GM12878 (cell line): ENCODE results near the gene NME8. TPM values are rescaled to one million over a fixed set of nuclear protein-coding genes. Genes with fewer than 3 reads are reported as not detected.

Experiments used
- ATAC-seq: fragments of 200-7000 bp; cut with Tn5 transposase; 3 replicates; pipeline ENCODE4 v1.9.1; 2020; ENCODE audit warnings: mild to moderate bottlenecking, moderate library complexity
- BruUV-seq: library from RNA; stranded (reverse); fragments of 400-500 nt; replicated peaks from 2 replicates; lab custom pipeline; 2021; lab: Mats Ljungman, UMichigan
- CTCF ChIA-PET: fragments of 300-600 bp; sonication (Branson Sonifier 250); formaldehyde crosslinking; extraction: SDS; loops from one replicate; lab custom pipeline; 2021; ENCODE audit warnings: inconsistent platforms; lab: Yijun Ruan, JAX
- POLR2A ChIA-PET: fragments of 350-600 bp; formaldehyde crosslinking; extraction: SDS; loops from one replicate; lab custom pipeline; 2021; ENCODE audit warnings: inconsistent platforms; lab: Charles Lee
- RAD21 ChIA-PET: fragments of 300-600 bp; sonication (Branson Sonifier 250); formaldehyde crosslinking; loops from one replicate; lab custom pipeline; 2023; ENCODE audit warnings: antibody characterized with exemption; ENCODE audit not compliant: unreplicated experiment; lab: Charles Lee
- SMC1A ChIA-PET: fragments of 300-600 bp; sonication (Branson Sonifier 250); formaldehyde crosslinking; loops from one replicate; lab custom pipeline; 2023; ENCODE audit not compliant: unreplicated experiment, uncharacterized antibody; lab: Charles Lee
- DNase-seq: peaks from one replicate; pipeline ENCODE4 v3.0.0-alpha.2; 2011; ENCODE audit warnings: low read depth, low spot score
- FAIRE-seq: peaks from 3 replicates; lab custom pipeline; 2011; peaks lifted over from hg19 to GRCh38; lab: Jason Lieb, UNC
- H2AFZ ChIP-seq: 2 replicates; pipeline ENCODE4 v1.6.0; 2011; ENCODE audit warnings: low read depth, low read length, control low read depth; ENCODE audit not compliant: control insufficient read depth
- H3K27ac ChIP-seq: 2 replicates; pipeline ENCODE4 v1.5.1; 2011; ENCODE audit warnings: control low read depth; ENCODE audit not compliant: control insufficient read depth, insufficient read depth
- H3K27me3 ChIP-seq, 2 experiments: replicated peaks in 1 of 2; 2 replicates each; pipeline versions ENCODE4 v1.6.0 to v1.6.1; 2011; ENCODE audit warnings: low read length in 1 of 2; ENCODE audit not compliant: control insufficient read depth in 2 of 2, insufficient read depth in 2 of 2
- H3K36me3 ChIP-seq, 2 experiments: 2 replicates each; pipeline ENCODE4 v1.5.1; 2011; ENCODE audit warnings: low read length in 1 of 2; ENCODE audit not compliant: control insufficient read depth in 2 of 2, insufficient read depth in 2 of 2
- H3K4me1 ChIP-seq: 2 replicates; pipeline ENCODE4 v1.6.1; 2011; ENCODE audit warnings: mild to moderate bottlenecking, low read length, moderate library complexity, mixed read lengths; ENCODE audit not compliant: control insufficient read depth, insufficient read depth
- H3K4me2 ChIP-seq: 2 replicates; pipeline ENCODE4 v1.6.0; 2011; ENCODE audit warnings: control low read depth; ENCODE audit not compliant: control insufficient read depth, insufficient read depth
- H3K4me3 ChIP-seq: fragments of 200-600 bp; sonication (generic); 2 replicates; pipeline ENCODE4 v1.5.1; 2016
- H3K79me2 ChIP-seq: 2 replicates; pipeline ENCODE4 v1.6.0; 2011; ENCODE audit warnings: low read length; ENCODE audit not compliant: control insufficient read depth, insufficient read depth
- H3K9ac ChIP-seq: 2 replicates; pipeline ENCODE4 v1.8.0; 2011; ENCODE audit warnings: low read length, control low read depth, mixed read lengths; ENCODE audit not compliant: control insufficient read depth, insufficient read depth
- H3K9me3 ChIP-seq: replicated peaks from 3 replicates; pipeline ENCODE4 v1.5.1; 2011; ENCODE audit warnings: mild to moderate bottlenecking, low read length; ENCODE audit not compliant: control insufficient read depth, insufficient read depth
- H4K20me1 ChIP-seq: 2 replicates; pipeline ENCODE4 v1.6.0; 2011; ENCODE audit not compliant: control insufficient read depth, insufficient read depth
- BCL11A ChIP-seq: IDR thresholded peaks from 2 replicates; pipeline ENCODE4 v1.6.1; 2011; ENCODE audit warnings: low read depth, low read length
- BHLHE40 ChIP-seq, 2 experiments: fragments of 450-650 bp in 1 of 2; IDR thresholded peaks; 2 replicates each; pipeline ENCODE4 v1.6.1; 2011 to 2017; ENCODE audit warnings: low read depth in 2 of 2, borderline replicate concordance in 1 of 2, improper control_type of control experiment in 1 of 2, low read length in 1 of 2, mild to moderate bottlenecking in 1 of 2
- EGR1 ChIP-seq, 2 experiments: IDR thresholded peaks; 1 replicate in 1 of 2; 2 replicates in 1 of 2; pipeline ENCODE4 v1.6.1; 2011 to 2012; ENCODE audit warnings: low read depth in 2 of 2, low read length in 2 of 2, borderline replicate concordance in 1 of 2, mild to moderate bottlenecking in 1 of 2, moderate library complexity in 1 of 2
- MXI1 ChIP-seq: fragments of 150-350 bp; IDR thresholded peaks from 2 replicates; pipeline ENCODE4 v1.6.1; 2011; ENCODE audit warnings: low read depth, mild to moderate bottlenecking, inconsistent platforms, low read length, improper control_type of control experiment
- NR2C1 ChIP-seq: fragments of 450-650 bp; IDR thresholded peaks from 2 replicates; pipeline ENCODE4 v1.6.1; 2017; ENCODE audit warnings: antibody characterized with exemption, mild to moderate bottlenecking, moderate library complexity
- SMAD5 ChIP-seq: IDR thresholded peaks from 2 replicates; pipeline ENCODE4 v1.6.1; 2016; ENCODE audit warnings: antibody characterized with exemption, low read depth
- SPI1 ChIP-seq: IDR thresholded peaks from 2 replicates; pipeline ENCODE4 v1.6.1; 2011; ENCODE audit warnings: low read depth, mild to moderate bottlenecking, low read length, moderate library complexity, borderline replicate concordance; ENCODE audit not compliant: insufficient read depth
- YBX1 ChIP-seq: fragments of 450-650 bp; IDR thresholded peaks from 2 replicates; pipeline ENCODE4 v1.6.1; 2016; ENCODE audit warnings: antibody characterized with exemption
- WGBS: methylation state at CpG from one replicate; pipeline ENCODE4 v1.1.6; 2016; ENCODE audit warnings: low lambda C conversion rate; ENCODE audit not compliant: insufficient replicate concordance, insufficient coverage; ENCODE audit errors: missing lambda C conversion rate; 5-methylcytosine and 5-hydroxymethylcytosine counted together
- in situ Hi-C: fragments of 300-500 bp; cut with MboI; formaldehyde crosslinking; loops from 9 replicates; pipeline ENCODE4 v1.14.3; 2018; ENCODE audit warnings: mixed read lengths
- intact Hi-C: fragments of 100-400 bp; cut with micrococcal nuclease; formaldehyde crosslinking; loops from one replicate; pipeline ENCODE4 v1.14.2; 2022; ENCODE audit not compliant: unreplicated experiment
- polyA plus RNA-seq, 11 experiments: library from polyadenylated mRNA; depleted of rRNA in 4 of 11; unstranded in 6 of 11; stranded (reverse) in 5 of 11; fragments of >200 nt; fragmentation: Nextera tagmentation in 4 of 11; fragmentation: Illumina TruSeq in 1 of 11; extraction: Ambion mirVana in 4 of 11; extraction: Trizol in 1 of 11; gene quantifications; 1 replicate in 1 of 11; 2 replicates in 10 of 11; pipeline versions ENCODE4 v1.2.1 to v1.2.3, GENCODE V29; 2011 to 2016; ENCODE audit warnings: inconsistent platforms in 2 of 11, missing spikeins in 2 of 11, low read depth in 1 of 11
- total RNA-seq, 4 experiments: library from RNA; depleted of rRNA in 3 of 4; stranded (reverse); fragments of >200 nt in 3 of 4; fragmentation: Illumina TruSeq in 1 of 4; extraction: Trizol in 1 of 4; gene quantifications; 2 replicates each; pipeline versions ENCODE4 v1.2.1 to v1.2.3, GENCODE V29; 2013 to 2021
- TF ChIP-seq, protein P1 (sequence below): fragments of 450-650 bp; conservative IDR thresholded peaks from 2 replicates; pipeline ENCODE4 v1.6.1; 2017; ENCODE audit warnings: mild to moderate bottlenecking, moderate library complexity
- TF ChIP-seq, protein P2 (sequence below): fragments of 450-650 bp; IDR thresholded peaks from 2 replicates; pipeline ENCODE4 v1.6.1; 2018; ENCODE audit warnings: borderline replicate concordance, mild to moderate bottlenecking; ENCODE audit not compliant: partially characterized antibody
- TF ChIP-seq, protein P3 (sequence below): IDR thresholded peaks from 2 replicates; pipeline ENCODE4 v1.6.1; 2012; ENCODE audit warnings: low read depth, low read length, improper control_type of control experiment
- TF ChIP-seq, protein P4 (sequence below): IDR thresholded peaks from 2 replicates; pipeline ENCODE4 v1.6.1; 2012; ENCODE audit warnings: low read length, inconsistent platforms
- TF ChIP-seq, protein P5 (sequence below): IDR thresholded peaks from 2 replicates; pipeline ENCODE4 v1.6.1; 2011; ENCODE audit warnings: low read depth, mild to moderate bottlenecking, low read length, moderate library complexity, borderline replicate concordance; ENCODE audit errors: extremely low read depth

NME8 gene
- total and polyA plus RNA-seq, 10 of the 15 experiments (the other 5 are each of a cell fraction or from before 2014, with no cell fraction given), result 0.03 to 3.5 (median 0.52) TPM; not detected in 2

DNA sequence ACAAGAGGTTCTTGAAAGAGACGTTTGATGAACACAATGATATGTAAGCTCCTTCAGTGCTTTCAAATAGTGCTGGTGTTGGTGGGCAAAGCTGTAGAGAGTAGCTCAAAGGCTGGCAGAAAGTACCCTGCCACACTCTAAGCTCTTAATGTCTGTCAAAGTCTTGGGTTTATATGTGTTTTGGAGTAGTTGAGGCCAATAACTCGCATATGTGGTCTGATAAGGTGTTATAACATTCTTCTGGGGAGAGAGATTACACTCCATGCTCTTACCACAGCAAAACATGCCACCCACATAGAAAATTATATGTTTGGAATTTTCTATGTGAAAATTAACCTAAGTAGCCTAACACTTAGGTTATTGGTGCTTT is 30.8 kb upstream of the NME8 start:
- H3K4me3 ChIP-seq, result no peak overlapping the region
- no peak overlapping the region for H3K27ac ChIP-seq
- H3K9me3 ChIP-seq, result peaks cover 4% of the 10 kb centered on the region
- in situ Hi-C loops (no loop called here), intact Hi-C loops (loop anchor here (2.0 kb wide), 1 partner anchor 31 kb away; no protein-coding TSS in a partner anchor)
- H3K4me1 ChIP-seq, result peaks cover 36% of the 10 kb centered on the region
- ChIA-PET POLR2A (interaction anchor here (0.9 to 3.6 kb wide), 7 partner anchors 8 to 477 kb away, joined by 3 to 54 read pairs (median 4); no protein-coding TSS in a partner anchor), SMC1A (interaction anchor here (0.7 to 12.7 kb wide), 14 partner anchors 8 to 308 kb away, joined by 3 to 193 read pairs (median 12); partner anchors contain the start of gene GPR141), CTCF (interaction anchor here (0.6 to 4.3 kb wide), 12 partner anchors 9 to 416 kb away, joined by 3 to 71 read pairs (median 8); no protein-coding TSS in a partner anchor), RAD21 (interaction anchor here (1.0 to 5.5 kb wide), 11 partner anchors 8 to 100 kb away, joined by 3 to 78 read pairs (median 15); partner anchors contain the start of gene SFRP4)
- no peaks in the 10 kb centered on the region for H3K27me3 ChIP-seq
- ATAC-seq (no peak), FAIRE-seq (no peak), DNase-seq (no peak)
- BruUV-seq, result no TSS peak
- no peaks in the 10 kb centered on the region for H4K20me1 ChIP-seq
- H3K36me3 ChIP-seq, result no peaks in the 10 kb centered on the region
- no peak overlapping the region for H2AFZ ChIP-seq
- no peak overlapping the region for H3K9ac ChIP-seq
- H3K79me2 ChIP-seq, result peaks cover 2% of the 10 kb centered on the region; the same call in 1 of the 2 replicates
- H3K4me2 ChIP-seq, result no peak overlapping the region
- WGBS, result 97% methylated on average over 2 of the region's 2 CpGs
- TF ChIP-seq, protein P1, sequence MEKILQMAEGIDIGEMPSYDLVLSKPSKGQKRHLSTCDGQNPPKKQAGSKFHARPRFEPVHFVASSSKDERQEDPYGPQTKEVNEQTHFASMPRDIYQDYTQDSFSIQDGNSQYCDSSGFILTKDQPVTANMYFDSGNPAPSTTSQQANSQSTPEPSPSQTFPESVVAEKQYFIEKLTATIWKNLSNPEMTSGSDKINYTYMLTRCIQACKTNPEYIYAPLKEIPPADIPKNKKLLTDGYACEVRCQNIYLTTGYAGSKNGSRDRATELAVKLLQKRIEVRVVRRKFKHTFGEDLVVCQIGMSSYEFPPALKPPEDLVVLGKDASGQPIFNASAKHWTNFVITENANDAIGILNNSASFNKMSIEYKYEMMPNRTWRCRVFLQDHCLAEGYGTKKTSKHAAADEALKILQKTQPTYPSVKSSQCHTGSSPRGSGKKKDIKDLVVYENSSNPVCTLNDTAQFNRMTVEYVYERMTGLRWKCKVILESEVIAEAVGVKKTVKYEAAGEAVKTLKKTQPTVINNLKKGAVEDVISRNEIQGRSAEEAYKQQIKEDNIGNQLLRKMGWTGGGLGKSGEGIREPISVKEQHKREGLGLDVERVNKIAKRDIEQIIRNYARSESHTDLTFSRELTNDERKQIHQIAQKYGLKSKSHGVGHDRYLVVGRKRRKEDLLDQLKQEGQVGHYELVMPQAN, result no peak
- TF ChIP-seq, protein P2, sequence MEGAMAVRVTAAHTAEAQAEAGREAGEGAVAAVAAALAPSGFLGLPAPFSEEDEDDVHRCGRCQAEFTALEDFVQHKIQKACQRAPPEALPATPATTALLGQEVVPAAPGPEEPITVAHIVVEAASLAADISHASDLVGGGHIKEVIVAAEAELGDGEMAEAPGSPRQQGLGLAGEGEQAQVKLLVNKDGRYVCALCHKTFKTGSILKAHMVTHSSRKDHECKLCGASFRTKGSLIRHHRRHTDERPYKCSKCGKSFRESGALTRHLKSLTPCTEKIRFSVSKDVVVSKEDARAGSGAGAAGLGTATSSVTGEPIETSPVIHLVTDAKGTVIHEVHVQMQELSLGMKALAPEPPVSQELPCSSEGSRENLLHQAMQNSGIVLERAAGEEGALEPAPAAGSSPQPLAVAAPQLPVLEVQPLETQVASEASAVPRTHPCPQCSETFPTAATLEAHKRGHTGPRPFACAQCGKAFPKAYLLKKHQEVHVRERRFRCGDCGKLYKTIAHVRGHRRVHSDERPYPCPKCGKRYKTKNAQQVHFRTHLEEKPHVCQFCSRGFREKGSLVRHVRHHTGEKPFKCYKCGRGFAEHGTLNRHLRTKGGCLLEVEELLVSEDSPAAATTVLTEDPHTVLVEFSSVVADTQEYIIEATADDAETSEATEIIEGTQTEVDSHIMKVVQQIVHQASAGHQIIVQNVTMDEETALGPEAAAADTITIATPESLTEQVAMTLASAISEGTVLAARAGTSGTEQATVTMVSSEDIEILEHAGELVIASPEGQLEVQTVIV, result no peak
- no peak for TF ChIP-seq YBX1
- TF ChIP-seq EGR1 (IDR thresholded peaks at IDR 0.05; ENCODE audit: borderline replicate concordance in 1 of 2, low read depth in 2 of 2, low read length in 2 of 2), result no peak
- no peak for TF ChIP-seq BCL11A
- TF ChIP-seq BHLHE40 (IDR thresholded peaks at IDR 0.05; ENCODE audit: borderline replicate concordance in 1 of 2, low read depth in 2 of 2, low read length in 1 of 2), result no peak
- TF ChIP-seq SMAD5, result no peak
- TF ChIP-seq, protein P3, sequence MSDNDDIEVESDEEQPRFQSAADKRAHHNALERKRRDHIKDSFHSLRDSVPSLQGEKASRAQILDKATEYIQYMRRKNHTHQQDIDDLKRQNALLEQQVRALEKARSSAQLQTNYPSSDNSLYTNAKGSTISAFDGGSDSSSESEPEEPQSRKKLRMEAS, result no peak
- no peak for TF ChIP-seq SPI1
- no peak for TF ChIP-seq NR2C1
- no peak for TF ChIP-seq MXI1
- TF ChIP-seq, protein P4, sequence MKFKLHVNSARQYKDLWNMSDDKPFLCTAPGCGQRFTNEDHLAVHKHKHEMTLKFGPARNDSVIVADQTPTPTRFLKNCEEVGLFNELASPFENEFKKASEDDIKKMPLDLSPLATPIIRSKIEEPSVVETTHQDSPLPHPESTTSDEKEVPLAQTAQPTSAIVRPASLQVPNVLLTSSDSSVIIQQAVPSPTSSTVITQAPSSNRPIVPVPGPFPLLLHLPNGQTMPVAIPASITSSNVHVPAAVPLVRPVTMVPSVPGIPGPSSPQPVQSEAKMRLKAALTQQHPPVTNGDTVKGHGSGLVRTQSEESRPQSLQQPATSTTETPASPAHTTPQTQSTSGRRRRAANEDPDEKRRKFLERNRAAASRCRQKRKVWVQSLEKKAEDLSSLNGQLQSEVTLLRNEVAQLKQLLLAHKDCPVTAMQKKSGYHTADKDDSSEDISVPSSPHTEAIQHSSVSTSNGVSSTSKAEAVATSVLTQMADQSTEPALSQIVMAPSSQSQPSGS, result no peak
- TF ChIP-seq, protein P5, sequence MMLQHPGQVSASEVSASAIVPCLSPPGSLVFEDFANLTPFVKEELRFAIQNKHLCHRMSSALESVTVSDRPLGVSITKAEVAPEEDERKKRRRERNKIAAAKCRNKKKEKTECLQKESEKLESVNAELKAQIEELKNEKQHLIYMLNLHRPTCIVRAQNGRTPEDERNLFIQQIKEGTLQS, result no peak
